Esophagus muscularis mucosa (tissue), 4 donors: ENCODE measurements around the gene DACH1. TPM values are rescaled to one million over a fixed set of nuclear protein-coding genes. Genes with fewer than 3 reads are reported as not detected.
"Not testable (repeated sequence)": the region's sequence is repeated elsewhere in the genome, so short reads cannot be mapped to it uniquely, and the experiment has no call there.

Source experiments
- DNase-seq: peaks from one replicate; pipeline ENCODE4 v3.0.0-alpha.2; 2017; ENCODE audit errors: extremely low spot score
- H3K27ac ChIP-seq, 4 donors: fragments of 200-600 bp; sonication (generic); replicated peaks in 1 of 4; 1 replicate in 3 of 4; 2 replicates in 1 of 4; pipeline ENCODE4 v1.5.1; 2016 to 2019; ENCODE audit warnings: mild to moderate bottlenecking in 1 of 4
- H3K27me3 ChIP-seq, 4 donors: fragments of 200-600 bp; sonication (generic); one replicate each; pipeline versions ENCODE4 v1.5.1 to v1.6.0; 2016 to 2019
- H3K36me3 ChIP-seq, 4 donors: fragments of 200-600 bp; sonication (generic); one replicate each; pipeline ENCODE4 v1.5.1; 2016 to 2019
- H3K4me1 ChIP-seq, 4 donors: fragments of 200-600 bp; sonication (generic); one replicate each; pipeline ENCODE4 v1.5.1; 2016 to 2019
- H3K4me3 ChIP-seq, 4 donors: fragments of 200-600 bp; sonication (generic); 1 replicate in 2 of 4; 2 replicates in 2 of 4; pipeline ENCODE4 v1.5.1; 2016 to 2019; ENCODE audit warnings: mild to moderate bottlenecking in 4 of 4, moderate library complexity in 1 of 4
- H3K9me3 ChIP-seq, 4 donors: fragments of 200-600 bp; sonication (generic); 1 replicate in 3 of 4; 2 replicates in 1 of 4; pipeline ENCODE4 v1.5.1; 2016 to 2019
- EP300 ChIP-seq: sonication (generic); formaldehyde crosslinking; IDR thresholded peaks from one replicate; pipeline ENCODE4 v1.6.1; 2017; ENCODE audit warnings: antibody characterized with exemption
- POLR2A ChIP-seq: fragments of 450-650 bp; IDR thresholded peaks from one replicate; pipeline ENCODE4 v1.6.1; 2017; ENCODE audit warnings: antibody characterized with exemption, moderate library complexity, mild to moderate bottlenecking, low read depth
- POLR2AphosphoS5 ChIP-seq, 2 donors: sonication (generic); formaldehyde crosslinking; IDR thresholded peaks; one replicate each; pipeline ENCODE4 v1.6.1; 2017; ENCODE audit warnings: antibody characterized with exemption in 2 of 2
- WGBS: methylation state at CpG from one replicate; pipeline ENCODE4 v1.1.5; 2018; 5-methylcytosine and 5-hydroxymethylcytosine counted together
- intact Hi-C: fragments of 100-400 bp; cut with DNase I; formaldehyde crosslinking; loops from one replicate; pipeline ENCODE4 v1.15.1; 2023
- total RNA-seq, 4 donors: library from RNA; depleted of rRNA; stranded (reverse); fragments of >200 nt; gene quantifications; one replicate each; pipeline versions ENCODE4 v1.1.0 to v1.2.1, GENCODE V29; 2016
- TF ChIP-seq, protein P1 (sequence below), 3 experiments: fragments of 200-600 bp in 2 of 3; fragments of 450-650 bp in 1 of 3; sonication (generic) in 2 of 3; IDR thresholded peaks; one replicate each; pipeline ENCODE4 v1.5.1; 2017 to 2019; ENCODE audit warnings: antibody characterized with exemption in 3 of 3, mild to moderate bottlenecking in 2 of 3, moderate library complexity in 1 of 3

The DACH1 gene
- 1 to 10 TPM; 1.2 to 2.0 (median 1.5) TPM for total RNA-seq

DNA sequence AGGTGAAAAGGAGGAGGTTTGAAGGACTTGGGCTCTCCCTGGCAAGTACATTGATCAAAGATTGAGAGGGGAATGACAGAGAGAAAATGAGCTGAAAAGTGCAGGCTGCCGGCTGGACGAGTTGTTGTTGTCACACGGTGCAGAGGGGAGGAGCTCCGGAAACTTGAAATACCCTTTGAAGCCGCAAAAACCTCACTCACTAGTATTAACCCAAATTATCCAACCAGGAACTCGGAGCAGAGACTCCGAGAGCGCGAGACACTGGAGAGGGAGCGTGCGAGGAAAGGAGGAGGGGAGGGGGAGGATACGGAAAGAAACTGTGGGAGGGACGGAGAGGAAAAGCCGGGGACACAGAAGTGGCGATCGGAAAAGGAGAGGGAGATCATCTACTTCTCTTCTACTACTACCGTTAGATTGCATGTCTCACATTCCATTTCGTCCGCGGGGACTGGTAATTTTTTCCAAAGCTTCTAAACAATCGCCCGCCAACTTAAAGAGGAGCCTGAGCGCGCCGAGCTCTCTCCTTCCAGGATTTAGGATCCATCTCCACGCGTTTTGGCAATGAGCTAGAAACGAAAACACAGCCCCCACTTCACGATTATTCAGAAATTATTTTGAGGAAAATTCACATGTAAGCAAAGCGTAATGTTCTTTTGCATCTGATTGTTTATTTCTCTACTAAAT is at the start of gene DACH1:
Gene DACH1 (minus strand): TSS at position 74 of the 684 bp plus-strand sequence.
- intact Hi-C loops = no loop called here
- Histone ChIP-seq H3K4me3 (peak within 1 kb of the TSS; percentile 52 to 65 (median 58)), H3K27me3 (peaks cover 0 to 58% (median 13%) of the 10 kb centered on the region in 4 donors), H3K27ac (peak within 1 kb of the TSS in 3 of 4 donors; percentile 45 to 67 (median 51)), H3K36me3 (no peaks in the 10 kb centered on the region), H3K9me3 (no peaks in the 10 kb centered on the region), H3K4me1 (peaks cover 3 to 38% (median 31%) of the 10 kb centered on the region in 4 donors)
- WGBS = 1% methylated on average over 30 of the region's 30 CpGs
- TF ChIP-seq POLR2A (no peak), POLR2AphosphoS5 (IDR thresholded peaks at IDR 0.05) (peak; percentile 15 to 20)
- no peak for DNase-seq

DNA sequence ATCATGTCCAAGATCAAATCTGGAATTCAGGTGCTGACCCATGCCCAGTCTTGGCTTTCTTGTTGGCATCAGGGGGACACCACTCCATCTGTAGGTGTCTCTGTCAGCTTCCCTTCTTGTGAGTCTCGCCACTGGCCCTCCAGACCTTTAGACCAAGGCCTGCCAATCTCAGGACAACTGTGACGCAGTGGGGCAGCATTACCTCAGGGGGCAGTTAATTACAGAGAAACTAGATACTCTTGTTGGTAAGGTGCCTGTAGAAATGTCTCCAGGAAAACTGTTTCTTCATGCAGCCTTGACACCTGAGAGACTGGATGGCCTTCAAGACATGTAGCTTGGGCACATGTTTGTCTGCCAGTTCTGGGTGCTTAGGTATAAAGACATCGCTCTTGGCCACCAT is 46.7 kb upstream of the DACH1 start:
- H3K27ac ChIP-seq = no peak overlapping the region
- H3K4me3 ChIP-seq = no peak overlapping the region
- no peaks in the 10 kb centered on the region for H3K4me1 ChIP-seq
- no peaks in the 10 kb centered on the region for H3K9me3 ChIP-seq
- WGBS = 95% methylated on average over 3 of the region's 3 CpGs
- no peaks in the 10 kb centered on the region for H3K27me3 ChIP-seq
- TF ChIP-seq POLR2AphosphoS5 (IDR thresholded peaks at IDR 0.05) (no peak), EP300 (no peak), POLR2A (no peak)
- TF ChIP-seq, protein P1, sequence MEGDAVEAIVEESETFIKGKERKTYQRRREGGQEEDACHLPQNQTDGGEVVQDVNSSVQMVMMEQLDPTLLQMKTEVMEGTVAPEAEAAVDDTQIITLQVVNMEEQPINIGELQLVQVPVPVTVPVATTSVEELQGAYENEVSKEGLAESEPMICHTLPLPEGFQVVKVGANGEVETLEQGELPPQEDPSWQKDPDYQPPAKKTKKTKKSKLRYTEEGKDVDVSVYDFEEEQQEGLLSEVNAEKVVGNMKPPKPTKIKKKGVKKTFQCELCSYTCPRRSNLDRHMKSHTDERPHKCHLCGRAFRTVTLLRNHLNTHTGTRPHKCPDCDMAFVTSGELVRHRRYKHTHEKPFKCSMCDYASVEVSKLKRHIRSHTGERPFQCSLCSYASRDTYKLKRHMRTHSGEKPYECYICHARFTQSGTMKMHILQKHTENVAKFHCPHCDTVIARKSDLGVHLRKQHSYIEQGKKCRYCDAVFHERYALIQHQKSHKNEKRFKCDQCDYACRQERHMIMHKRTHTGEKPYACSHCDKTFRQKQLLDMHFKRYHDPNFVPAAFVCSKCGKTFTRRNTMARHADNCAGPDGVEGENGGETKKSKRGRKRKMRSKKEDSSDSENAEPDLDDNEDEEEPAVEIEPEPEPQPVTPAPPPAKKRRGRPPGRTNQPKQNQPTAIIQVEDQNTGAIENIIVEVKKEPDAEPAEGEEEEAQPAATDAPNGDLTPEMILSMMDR (IDR thresholded peaks at IDR 0.05) = no peak
- intact Hi-C loops = no loop called here
- H3K36me3 ChIP-seq = no peaks in the 10 kb centered on the region
- DNase-seq = no peak

DNA sequence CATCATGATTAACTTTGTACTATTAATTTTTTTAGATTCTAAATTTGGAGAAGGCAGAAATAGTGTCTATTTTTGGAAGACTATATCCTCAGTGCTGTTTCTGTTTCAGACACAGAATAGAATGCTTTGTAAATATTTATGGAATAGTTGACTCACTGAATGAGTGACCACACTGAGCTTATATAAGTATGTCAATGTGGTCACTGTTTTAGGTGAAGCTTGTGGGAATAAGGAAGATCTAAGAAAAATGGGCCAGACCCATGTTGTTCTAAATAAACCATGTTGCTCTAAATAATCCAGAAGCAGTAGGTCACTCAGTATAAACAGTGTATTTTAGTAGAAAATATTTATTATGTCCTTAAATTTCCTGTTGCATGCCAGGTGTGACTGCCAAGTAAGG is 45.5 kb upstream of the DACH1 start:
- no peaks in the 10 kb centered on the region for H3K4me1 ChIP-seq
- intact Hi-C loops = no loop called here
- H3K36me3 ChIP-seq = no peaks in the 10 kb centered on the region
- no peak overlapping the region for H3K4me3 ChIP-seq
- DNase-seq = no peak
- no peaks in the 10 kb centered on the region for H3K27me3 ChIP-seq
- no peak overlapping the region for H3K27ac ChIP-seq
- H3K9me3 ChIP-seq = no peaks in the 10 kb centered on the region
- TF ChIP-seq POLR2A (no peak), EP300 (no peak), POLR2AphosphoS5 (IDR thresholded peaks at IDR 0.05) (no peak)
- TF ChIP-seq, protein P1 (IDR thresholded peaks at IDR 0.05) = no peak

DNA sequence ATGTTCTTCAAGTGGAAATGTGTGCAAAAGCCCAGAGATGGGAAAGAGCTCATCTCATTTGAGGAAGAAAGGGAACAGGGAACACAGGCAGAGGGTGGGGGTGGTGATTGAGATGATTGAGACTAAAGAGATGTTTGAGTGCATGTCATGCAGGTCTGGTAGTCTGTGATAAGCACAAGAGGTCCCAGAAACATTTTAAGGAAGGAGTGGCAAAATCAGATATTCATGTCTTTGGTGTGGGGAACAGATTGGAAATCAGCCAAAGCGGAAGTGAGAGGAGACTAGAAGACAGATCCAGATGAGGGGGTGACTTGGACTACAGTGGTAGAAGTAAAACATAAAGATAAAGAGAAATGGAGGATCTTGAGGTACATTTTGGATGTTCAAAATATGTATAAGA is 39.4 kb upstream of the DACH1 start:
- no peak overlapping the region for H3K4me3 ChIP-seq
- H3K4me1 ChIP-seq = no peaks in the 10 kb centered on the region
- WGBS = 72% methylated on average over 1 of the region's 1 CpG
- intact Hi-C loops = no loop called here
- H3K9me3 ChIP-seq = no peaks in the 10 kb centered on the region
- H3K36me3 ChIP-seq = no peaks in the 10 kb centered on the region
- no peak overlapping the region for H3K27ac ChIP-seq
- TF ChIP-seq POLR2AphosphoS5 (IDR thresholded peaks at IDR 0.05) (no peak), EP300 (no peak), POLR2A (no peak)
- TF ChIP-seq, protein P1 (IDR thresholded peaks at IDR 0.05) = no peak
- H3K27me3 ChIP-seq = no peaks in the 10 kb centered on the region
- DNase-seq = no peak

DNA sequence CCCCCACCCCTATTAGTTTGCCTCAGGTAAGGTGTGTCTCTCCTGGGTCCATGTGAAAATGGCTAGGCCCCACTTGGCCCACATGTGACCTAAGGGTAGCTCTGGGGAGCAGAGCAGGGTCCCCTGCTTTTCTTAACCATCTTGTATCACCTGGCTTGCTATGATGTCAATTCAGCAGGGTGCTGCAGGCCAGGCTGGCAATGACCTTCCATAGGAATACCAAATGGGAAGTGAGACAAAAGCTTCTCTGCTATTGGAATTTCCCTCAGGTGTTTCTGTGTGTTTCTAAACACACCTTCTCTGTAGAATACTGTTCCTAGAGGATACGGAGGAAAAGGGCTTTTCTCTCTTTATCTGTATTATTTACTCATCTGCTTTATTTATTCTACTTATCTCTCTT is 35.7 kb upstream of the DACH1 start:
- H3K9me3 ChIP-seq = no peaks in the 10 kb centered on the region
- intact Hi-C loops = no loop called here
- no peak overlapping the region for H3K4me3 ChIP-seq
- H3K4me1 ChIP-seq = no peaks in the 10 kb centered on the region
- DNase-seq = no peak
- no peak overlapping the region for H3K27ac ChIP-seq
- TF ChIP-seq POLR2AphosphoS5 (IDR thresholded peaks at IDR 0.05) (no peak), EP300 (no peak), POLR2A (no peak)
- TF ChIP-seq, protein P1 (IDR thresholded peaks at IDR 0.05) = no peak
- no peaks in the 10 kb centered on the region for H3K27me3 ChIP-seq
- no peaks in the 10 kb centered on the region for H3K36me3 ChIP-seq
- WGBS = 94% methylated on average over 1 of the region's 1 CpG

DNA sequence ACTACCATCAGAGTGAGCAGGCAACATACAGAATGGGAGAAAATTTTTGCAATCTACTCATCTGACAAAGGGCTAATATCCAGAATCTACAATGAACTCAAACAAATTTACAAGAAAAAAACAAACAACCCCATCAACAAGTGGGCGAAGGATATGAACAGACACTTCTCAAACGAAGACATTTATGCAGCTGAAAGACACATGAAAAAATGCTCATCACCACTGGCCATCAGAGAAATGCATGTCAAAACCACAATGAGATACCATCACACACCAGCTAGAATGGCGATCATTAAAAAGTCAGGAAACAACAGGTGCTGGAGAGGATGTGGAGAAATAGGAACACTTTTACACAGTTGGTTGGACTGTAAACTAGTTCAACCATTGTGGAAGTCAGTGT is 26.5 kb upstream of the DACH1 start:
- 83% methylated on average over 3 of the region's 3 CpGs for WGBS
- H3K27me3 ChIP-seq, intact Hi-C loops, H3K9me3 ChIP-seq, H3K36me3 ChIP-seq, H3K27ac ChIP-seq, DNase-seq, H3K4me3 ChIP-seq, H3K4me1 ChIP-seq: not testable (repeated sequence)
